HepG2 (cell line): Measurements from ENCODE around the gene MARS2. TPM values are rescaled to one million over a fixed set of nuclear protein-coding genes. Genes with fewer than 3 reads are reported as not detected.
A peak's percentile ranks its signal among the peaks of the same experiment; 100 is the strongest.

Source experiments
- ARID4A ChIP-seq: sonication (generic); formaldehyde crosslinking; IDR thresholded peaks from 2 replicates; pipeline ENCODE4 v1.5.0; 2020; ENCODE audit warnings: mild to moderate bottlenecking, missing genetic modification reagents, borderline replicate concordance
- FOXA3 ChIP-seq: IDR thresholded peaks from 2 replicates; pipeline ENCODE4 v1.6.1; 2016; ENCODE audit warnings: missing genetic modification reagents, missing compliant biosample characterization
- HOXD1 ChIP-seq: sonication (generic); formaldehyde crosslinking; IDR thresholded peaks from 2 replicates; pipeline ENCODE4 v1.5.0; 2020; ENCODE audit warnings: missing genetic modification reagents
- IRF9 ChIP-seq: sonication (generic); formaldehyde crosslinking; IDR thresholded peaks from 2 replicates; pipeline ENCODE4 v1.8.0; 2022; ENCODE audit warnings: missing genetic modification reagents, mild to moderate bottlenecking, borderline replicate concordance
- MAF1 ChIP-seq: sonication (generic); formaldehyde crosslinking; IDR thresholded peaks from 2 replicates; pipeline ENCODE4 v1.5.0; 2020; ENCODE audit warnings: missing genetic modification reagents, borderline replicate concordance
- TRAFD1 ChIP-seq: sonication (generic); formaldehyde crosslinking; IDR thresholded peaks from 2 replicates; pipeline ENCODE4 v1.5.1; 2020; ENCODE audit warnings: missing genetic modification reagents, mild to moderate bottlenecking, borderline replicate concordance
- ZNF407 ChIP-seq: sonication (generic); formaldehyde crosslinking; IDR thresholded peaks from one replicate; pipeline ENCODE4 v1.5.1; 2020; ENCODE audit warnings: mild to moderate bottlenecking, missing genetic modification reagents; ENCODE audit errors: not compliant biosample characterization
- ZSCAN9 ChIP-seq: IDR thresholded peaks from 2 replicates; pipeline ENCODE4 v1.6.1; 2016; ENCODE audit warnings: borderline replicate concordance
- polyA plus RNA-seq, 8 experiments: library from polyadenylated mRNA; depleted of rRNA in 3 of 8; stranded (reverse) in 7 of 8; unstranded in 1 of 8; fragments of >200 nt; fragmentation: Illumina TruSeq in 4 of 8; extraction: Trizol in 4 of 8; gene quantifications; 2 replicates each; pipeline versions ENCODE4 v1.2.1 to v1.2.3, GENCODE V29; 2011 to 2016; ENCODE audit warnings: low read depth in 4 of 8, missing spikeins in 1 of 8, mixed read lengths in 1 of 8; ENCODE audit not compliant: insufficient read depth in 1 of 8
- total RNA-seq, 5 experiments: library from RNA; depleted of rRNA; stranded (reverse); fragments of >200 nt; fragmentation: Illumina TruSeq; extraction: Trizol; gene quantifications; 2 replicates each; pipeline ENCODE4 v1.2.3, GENCODE V29; 2016; ENCODE audit warnings: low read depth in 1 of 5

Gene MARS2
- total and polyA plus RNA-seq, 2 of the 13 experiments (the other 11 are each of a cell fraction or from before 2014, with no cell fraction given), result 6.9 to 16.2 TPM

GRCh38 chr2:197705121-197705911 lies at the start of gene MARS2 (continued):
- TF ChIP-seq MAF1 (CRISPR knock-in tag) (0 out of 2 replicates have a peak, but pooled peaks have one; percentile 14), ZSCAN9 (CRISPR knock-in tag) (peak; percentile 64), IRF9 (CRISPR knock-in tag) (peak; percentile 80; the same call in 1 of the 2 replicates), ZNF407 (peak; percentile 62), TRAFD1 (0 out of 2 replicates have a peak, but pooled peaks have one; percentile 75), FOXA3 (CRISPR knock-in tag) (peak; percentile 63), ARID4A (CRISPR knock-in tag) (peak; percentile 99), HOXD1 (CRISPR knock-in tag) (peak; percentile 47; the same call in 1 of the 2 replicates)
